Testis (tissue), 3 donors: ENCODE data around the gene PI4K2A. TPM values are rescaled to one million over a fixed set of nuclear protein-coding genes. Genes with fewer than 3 reads are reported as not detected.
"Not testable (repeated sequence)": the region's sequence is repeated elsewhere in the genome, so short reads cannot be mapped to it uniquely, and the experiment has no call there.

Experiments
- DNase-seq: peaks from one replicate; pipeline ENCODE4 v3.0.0-alpha.2; 2019
- H3K27ac ChIP-seq, 2 donors: fragments of 200-600 bp; sonication (generic); one replicate each; pipeline ENCODE4 v1.5.1; 2019
- H3K27me3 ChIP-seq: fragments of 200-600 bp; sonication (generic); one replicate; pipeline ENCODE4 v1.5.1; 2019
- H3K36me3 ChIP-seq: fragments of 200-600 bp; sonication (generic); one replicate; pipeline ENCODE4 v1.5.1; 2017; ENCODE audit warnings: low read depth; ENCODE audit errors: missing control alignments
- H3K4me1 ChIP-seq: fragments of 200-600 bp; sonication (generic); one replicate; pipeline ENCODE4 v1.5.1; 2019
- H3K4me3 ChIP-seq, 2 donors: fragments of 200-600 bp; sonication (generic); one replicate each; pipeline ENCODE4 v1.5.1; 2017 to 2019
- H3K9me3 ChIP-seq: fragments of 200-600 bp; sonication (generic); one replicate; pipeline ENCODE4 v1.5.1; 2017
- POLR2A ChIP-seq: fragments of 450-650 bp; IDR thresholded peaks from one replicate; pipeline ENCODE4 v1.6.1; 2017; ENCODE audit warnings: antibody characterized with exemption, mild to moderate bottlenecking, moderate library complexity
- WGBS, 2 donors: methylation state at CpG; one replicate each; pipeline ENCODE4 v1.1.5; 2018; 5-methylcytosine and 5-hydroxymethylcytosine counted together
- intact Hi-C: fragments of 100-400 bp; cut with DNase I; formaldehyde crosslinking; loops from one replicate; pipeline ENCODE4 v1.15.1; 2023; ENCODE audit warnings: low total_unique reads
- polyA plus RNA-seq: library from polyadenylated mRNA; stranded (reverse); fragments of 350-450 nt; fragmentation: Illumina TruSeq; extraction: RNeasy Lipid Tissue Mini Kit (QIAGEN cat#74804); gene quantifications from one replicate; pipeline ENCODE4 v1.2.3, GENCODE V29; 2014; ENCODE audit warnings: low read depth, low replicate concordance; ENCODE audit not compliant: insufficient read depth
- total RNA-seq, 2 donors: library from RNA; depleted of rRNA; stranded (reverse); fragments of >200 nt; gene quantifications; one replicate each; pipeline ENCODE4 v1.2.3, GENCODE V29; 2016
- TF ChIP-seq, protein P1 (sequence below), 3 experiments: fragments of 450-650 bp in 2 of 3; fragments of 200-600 bp in 1 of 3; sonication (generic) in 1 of 3; IDR thresholded peaks; one replicate each; pipeline ENCODE4 v1.5.1; 2016 to 2019; ENCODE audit warnings: antibody characterized with exemption in 3 of 3, mild to moderate bottlenecking in 2 of 3, moderate library complexity in 1 of 3

Gene PI4K2A
- total and polyA plus RNA-seq, 3 donors from 2014 or later = 24.2 to 31.0 (median 27.4) TPM

DNA sequence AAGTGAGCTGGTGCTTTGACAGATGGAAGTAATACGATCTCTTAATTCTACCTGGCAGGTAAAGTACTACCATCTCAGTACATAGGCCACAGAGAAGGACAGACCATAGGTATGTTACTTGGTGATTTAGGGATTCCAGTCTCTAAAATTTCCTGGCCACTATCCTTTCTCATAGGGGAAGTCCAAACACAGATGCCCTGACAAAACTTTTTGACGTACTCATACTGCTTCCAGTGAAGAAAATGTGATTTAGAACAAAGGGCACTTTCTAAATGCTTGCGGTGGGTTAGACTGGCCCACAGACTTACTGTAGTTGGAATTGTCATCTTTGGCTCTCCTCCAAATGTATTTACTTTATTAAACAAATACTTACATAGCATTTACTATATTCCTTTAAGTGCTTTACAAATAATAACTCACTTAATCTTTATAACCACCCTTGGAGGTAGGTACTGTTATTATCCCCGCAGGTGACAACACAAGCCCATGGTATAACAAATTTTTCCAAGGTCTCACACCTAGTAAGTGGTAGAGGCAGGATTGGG lies 3.0 kb downstream of the PI4K2A start:
- TF ChIP-seq POLR2A = no peak
- 93 to 95% methylated on average over 4 of the region's 4 CpGs for WGBS, 2 donors
- Histone ChIP-seq H3K4me3 (no peak overlapping the region), H3K27ac (no peak overlapping the region), H3K4me1 (no peaks in the 10 kb centered on the region), H3K27me3 (no peaks in the 10 kb centered on the region), H3K36me3 (no peaks in the 10 kb centered on the region), H3K9me3 (no peaks in the 10 kb centered on the region)
- intact Hi-C loops = no loop called here
- DNase-seq = no peak

DNA sequence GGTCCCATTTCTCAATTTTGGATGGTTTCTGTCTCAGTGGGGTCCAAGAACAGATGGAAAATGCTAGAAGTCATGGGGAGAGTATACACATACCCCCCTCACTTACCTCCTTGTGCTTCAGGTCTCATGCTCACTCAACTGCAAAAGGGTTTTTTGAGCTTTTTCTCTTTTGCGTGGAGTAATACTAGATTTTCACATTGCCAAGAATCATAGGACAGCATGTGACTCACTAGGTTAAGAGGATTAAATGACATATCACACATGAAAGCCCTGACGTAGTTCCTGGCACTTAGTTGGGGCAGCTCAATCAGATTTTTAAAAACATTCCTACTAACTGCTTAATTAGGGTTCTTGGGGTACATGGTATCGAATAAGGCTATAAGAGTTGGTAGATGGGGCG lies 4.5 kb downstream of the PI4K2A start:
- no peak for DNase-seq
- intact Hi-C loops = no loop called here
- Histone ChIP-seq H3K27me3 (no peaks in the 10 kb centered on the region), H3K4me3 (no peak overlapping the region), H3K36me3 (no peaks in the 10 kb centered on the region), H3K4me1 (no peaks in the 10 kb centered on the region), H3K27ac (no peak overlapping the region), H3K9me3 (no peaks in the 10 kb centered on the region)
- TF ChIP-seq, protein P1, sequence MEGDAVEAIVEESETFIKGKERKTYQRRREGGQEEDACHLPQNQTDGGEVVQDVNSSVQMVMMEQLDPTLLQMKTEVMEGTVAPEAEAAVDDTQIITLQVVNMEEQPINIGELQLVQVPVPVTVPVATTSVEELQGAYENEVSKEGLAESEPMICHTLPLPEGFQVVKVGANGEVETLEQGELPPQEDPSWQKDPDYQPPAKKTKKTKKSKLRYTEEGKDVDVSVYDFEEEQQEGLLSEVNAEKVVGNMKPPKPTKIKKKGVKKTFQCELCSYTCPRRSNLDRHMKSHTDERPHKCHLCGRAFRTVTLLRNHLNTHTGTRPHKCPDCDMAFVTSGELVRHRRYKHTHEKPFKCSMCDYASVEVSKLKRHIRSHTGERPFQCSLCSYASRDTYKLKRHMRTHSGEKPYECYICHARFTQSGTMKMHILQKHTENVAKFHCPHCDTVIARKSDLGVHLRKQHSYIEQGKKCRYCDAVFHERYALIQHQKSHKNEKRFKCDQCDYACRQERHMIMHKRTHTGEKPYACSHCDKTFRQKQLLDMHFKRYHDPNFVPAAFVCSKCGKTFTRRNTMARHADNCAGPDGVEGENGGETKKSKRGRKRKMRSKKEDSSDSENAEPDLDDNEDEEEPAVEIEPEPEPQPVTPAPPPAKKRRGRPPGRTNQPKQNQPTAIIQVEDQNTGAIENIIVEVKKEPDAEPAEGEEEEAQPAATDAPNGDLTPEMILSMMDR (IDR thresholded peaks at IDR 0.05) = no peak
- no peak for TF ChIP-seq POLR2A
- WGBS, 2 donors = 93 to 98% methylated on average over 4 of the region's 4 CpGs

DNA sequence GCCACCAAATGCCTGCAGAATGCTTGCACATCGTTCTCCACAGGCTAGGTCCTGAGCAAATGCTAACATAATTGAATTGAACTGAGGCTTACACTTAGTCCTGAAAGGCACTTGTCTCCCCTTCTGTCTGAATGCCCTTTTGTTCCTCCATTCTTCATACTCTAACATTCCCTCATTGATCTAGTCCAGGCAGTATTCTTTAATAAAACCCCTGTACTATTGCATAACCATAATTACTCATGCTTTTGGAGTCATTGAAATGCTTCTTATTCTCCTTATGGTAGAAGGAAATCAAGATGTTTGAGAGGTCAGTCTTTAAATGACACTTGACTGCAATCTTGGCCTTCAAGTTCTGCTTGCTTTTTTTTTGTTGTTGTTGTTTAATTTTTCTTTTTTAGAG lies 7.1 kb downstream of the PI4K2A start:
- Histone ChIP-seq H3K27me3 (no peaks in the 10 kb centered on the region), H3K27ac (no peak overlapping the region), H3K4me3 (no peak overlapping the region), H3K36me3 (no peaks in the 10 kb centered on the region), H3K4me1 (no peaks in the 10 kb centered on the region), H3K9me3 (no peaks in the 10 kb centered on the region)
- TF ChIP-seq, protein P1 (IDR thresholded peaks at IDR 0.05) = no peak
- no peak for TF ChIP-seq POLR2A
- intact Hi-C loops = no loop called here
- WGBS, 2 donors = 88 to 93% methylated on average over 1 of the region's 1 CpG
- DNase-seq = no peak

DNA sequence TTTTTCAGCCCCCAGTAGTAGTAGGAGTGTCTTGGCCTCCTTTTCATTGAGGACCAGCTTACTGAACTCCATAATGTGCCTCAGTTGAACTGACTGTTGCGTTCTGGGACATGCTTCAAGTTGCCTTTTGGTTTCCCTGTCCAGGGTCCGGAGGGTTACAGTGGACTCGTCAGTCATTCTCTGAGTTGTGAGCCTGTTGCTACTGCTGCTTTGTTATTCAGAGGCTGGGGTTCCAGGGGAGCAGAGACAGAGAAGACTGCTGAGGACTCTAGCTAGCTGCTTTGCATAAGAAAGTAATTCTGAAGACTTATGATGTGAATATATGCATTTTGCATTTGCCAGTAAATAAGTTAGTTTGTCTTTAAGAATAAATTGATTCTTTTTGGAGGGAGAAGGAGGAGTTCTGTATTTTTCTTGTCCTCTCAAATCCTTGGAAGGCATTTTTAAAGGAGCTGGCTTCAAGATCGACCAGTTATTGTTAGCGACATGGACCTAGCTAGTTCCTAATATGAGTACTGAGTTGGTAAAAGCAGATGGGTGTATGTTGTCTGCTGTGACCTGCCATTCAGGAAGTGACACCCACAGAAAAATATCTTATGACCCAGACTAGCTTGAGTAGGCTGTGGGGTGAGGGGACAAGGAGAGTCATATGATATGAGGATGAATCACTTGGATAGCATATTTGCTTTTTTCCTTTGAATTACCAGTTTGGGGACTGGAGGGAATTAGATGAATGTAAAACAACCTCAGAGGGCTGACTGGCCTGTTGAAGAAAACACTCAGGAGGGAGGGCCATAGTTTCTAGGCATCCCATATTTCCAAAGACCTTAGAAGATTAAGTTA lies 8.3 kb downstream of the PI4K2A start:
- H3K9me3 ChIP-seq = no peaks in the 10 kb centered on the region
- intact Hi-C loops = no loop called here
- no peaks in the 10 kb centered on the region for H3K4me1 ChIP-seq
- no peaks in the 10 kb centered on the region for H3K27me3 ChIP-seq
- no peaks in the 10 kb centered on the region for H3K36me3 ChIP-seq
- TF ChIP-seq, protein P1 (IDR thresholded peaks at IDR 0.05) = no peak
- TF ChIP-seq POLR2A = no peak
- H3K4me3 ChIP-seq = no peak overlapping the region
- H3K27ac ChIP-seq = peak overlapping the region in 1 of 2 donors; percentile 56
- DNase-seq = no peak
- 78 to 79% methylated on average over 5 of the region's 5 CpGs for WGBS, 2 donors

DNA sequence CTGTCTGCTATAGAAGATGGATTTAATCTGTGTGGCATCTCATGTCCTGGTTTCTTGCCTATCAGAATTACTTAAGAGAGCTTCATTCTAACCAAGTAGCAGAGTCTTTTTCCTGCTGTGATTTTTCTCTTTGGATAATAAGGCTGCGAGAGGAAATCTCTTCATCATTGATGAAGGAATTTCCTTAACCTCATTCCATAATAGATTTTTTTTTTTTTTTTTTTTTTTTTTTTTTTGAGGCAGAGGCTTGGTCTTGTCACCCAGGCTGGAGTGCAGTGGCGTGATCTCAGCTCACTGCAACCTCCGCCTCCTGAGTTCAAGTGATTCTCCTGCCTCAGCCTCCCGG lies 8.9 kb downstream of the PI4K2A start:
- intact Hi-C loops, DNase-seq, H3K9me3 ChIP-seq, H3K4me1 ChIP-seq, H3K36me3 ChIP-seq, H3K4me3 ChIP-seq, H3K27me3 ChIP-seq: not testable (repeated sequence)
- peak overlapping the region in 1 of 2 donors; percentile 41 for H3K27ac ChIP-seq
- 80 to 93% methylated on average over 4 of the region's 4 CpGs for WGBS, 2 donors
